HepG2 (cell line): ENCODE results near the gene TTLL12. TPM values are rescaled to one million over a fixed set of nuclear protein-coding genes. Genes with fewer than 3 reads are reported as not detected.

ENCODE experiments used
- ATAC-seq: fragments of 200-7000 bp; cut with Tn5 transposase; 3 replicates; pipeline ENCODE4 v1.9.1; 2020; ENCODE audit warnings: mild to moderate bottlenecking, moderate library complexity
- BruUV-seq: library from RNA; stranded (reverse); fragments of 400-500 nt; replicated peaks from 2 replicates; lab custom pipeline; 2021; lab: Mats Ljungman, UMichigan
- CTCF ChIA-PET: fragments of 300-600 bp; formaldehyde crosslinking; extraction: SDS; loops from one replicate; lab custom pipeline; 2021; ENCODE audit warnings: low total read pairs, inconsistent platforms, low intra/inter-chr PET ratio; lab: Yijun Ruan, JAX
- POLR2A ChIA-PET: fragments of 350-600 bp; sonication (Branson Sonifier 250); formaldehyde crosslinking; loops from one replicate; lab custom pipeline; 2020; ENCODE audit warnings: antibody characterized with exemption, inconsistent platforms; lab: Yijun Ruan, JAX
- DNase-seq: peaks from one replicate; pipeline ENCODE4 v3.0.0-alpha.2; 2015; ENCODE audit warnings: low spot score
- FAIRE-seq: peaks from 3 replicates; lab custom pipeline; 2011; peaks lifted over from hg19 to GRCh38; lab: Jason Lieb, UNC
- H2AFZ ChIP-seq: one replicate; pipeline ENCODE4 v1.6.1; 2011; ENCODE audit warnings: low read length, inconsistent platforms
- H3K27ac ChIP-seq: fragments of 300-600 bp; 3 replicates; pipeline ENCODE4 v1.8.0; 2011; ENCODE audit warnings: mixed run types, mild to moderate bottlenecking, mixed read lengths, low read length, inconsistent platforms; ENCODE audit not compliant: insufficient read depth; ENCODE audit errors: extremely low read length
- H3K27me3 ChIP-seq, 2 experiments: fragments of 200-600 bp in 1 of 2; 2 replicates in 1 of 2; 3 replicates in 1 of 2; pipeline versions ENCODE4 v1.6.0 to v1.8.0; 2011; ENCODE audit warnings: low read length in 2 of 2, mild to moderate bottlenecking in 2 of 2, moderate library complexity in 2 of 2, inconsistent platforms in 1 of 2; ENCODE audit not compliant: insufficient read depth in 2 of 2, control insufficient read depth in 1 of 2
- H3K36me3 ChIP-seq, 2 experiments: fragments of 200-600 bp in 1 of 2; replicated peaks in 1 of 2; 2 replicates in 1 of 2; 3 replicates in 1 of 2; pipeline versions ENCODE4 v1.5.1 to v1.8.0; 2011; ENCODE audit warnings: low read length in 2 of 2, inconsistent platforms in 1 of 2; ENCODE audit not compliant: insufficient read depth in 2 of 2, control insufficient read depth in 1 of 2
- H3K4me1 ChIP-seq: 2 replicates; pipeline ENCODE4 v1.5.1; 2012; ENCODE audit warnings: low read length, inconsistent platforms; ENCODE audit not compliant: insufficient read depth
- H3K4me2 ChIP-seq: 2 replicates; pipeline ENCODE4 v1.6.0; 2011; ENCODE audit warnings: low read depth, low read length, inconsistent platforms
- H3K4me3 ChIP-seq, 3 experiments: fragments of 200-600 bp in 1 of 3; sonication (generic), shearing (Covaris generic) in 1 of 3; replicated peaks in 1 of 3; 2 replicates each; pipeline ENCODE4 v1.5.1; 2011 to 2016; ENCODE audit warnings: low read length in 3 of 3, inconsistent platforms in 2 of 3, low read depth in 2 of 3, mild to moderate bottlenecking in 2 of 3, control low read depth in 1 of 3, mixed read lengths in 1 of 3; ENCODE audit not compliant: insufficient read depth in 1 of 3
- H3K79me2 ChIP-seq: one replicate; pipeline ENCODE4 v1.6.1; 2011; ENCODE audit warnings: low read length, inconsistent platforms; ENCODE audit not compliant: insufficient read depth
- H3K9ac ChIP-seq: 2 replicates; pipeline ENCODE4 v1.6.0; 2011; ENCODE audit warnings: mild to moderate bottlenecking, low read depth, low read length, inconsistent platforms; ENCODE audit not compliant: insufficient read depth
- H3K9me3 ChIP-seq: 2 replicates; pipeline ENCODE4 v1.5.1; 2012; ENCODE audit warnings: mild to moderate bottlenecking, low read length
- H4K20me1 ChIP-seq: 2 replicates; pipeline ENCODE4 v1.6.0; 2011; ENCODE audit warnings: inconsistent platforms, mild to moderate bottlenecking, low read length, moderate library complexity; ENCODE audit not compliant: insufficient read depth
- MAF1 ChIP-seq: sonication (generic); formaldehyde crosslinking; IDR thresholded peaks from 2 replicates; pipeline ENCODE4 v1.5.0; 2020; ENCODE audit warnings: missing genetic modification reagents, borderline replicate concordance
- ZNF768 ChIP-seq: sonication (generic); formaldehyde crosslinking; IDR thresholded peaks from 2 replicates; pipeline ENCODE4 v1.4.0; 2020; ENCODE audit warnings: missing genetic modification reagents
- WGBS: methylation state at CpG from one replicate; pipeline ENCODE4 v1.1.6; 2017; ENCODE audit warnings: low lambda C conversion rate; 5-methylcytosine and 5-hydroxymethylcytosine counted together
- in situ Hi-C: cut with HindIII; loops from 2 replicates; pipeline ENCODE4 v1.10.0; 2017; ENCODE audit warnings: low pct_unique_long_range_greater_than_20kb; ENCODE audit not compliant: extremely low pct_ligation_motif_present
- intact Hi-C: fragments of 100-400 bp; cut with micrococcal nuclease; formaldehyde crosslinking; loops from one replicate; pipeline ENCODE4 v1.10.0; 2022; ENCODE audit not compliant: unreplicated experiment
- polyA plus RNA-seq, 8 experiments: library from polyadenylated mRNA; depleted of rRNA in 3 of 8; stranded (reverse) in 7 of 8; unstranded in 1 of 8; fragments of >200 nt; fragmentation: Illumina TruSeq in 4 of 8; extraction: Trizol in 4 of 8; gene quantifications; 2 replicates each; pipeline versions ENCODE4 v1.2.1 to v1.2.3, GENCODE V29; 2011 to 2016; ENCODE audit warnings: low read depth in 4 of 8, missing spikeins in 1 of 8, mixed read lengths in 1 of 8; ENCODE audit not compliant: insufficient read depth in 1 of 8
- total RNA-seq, 5 experiments: library from RNA; depleted of rRNA; stranded (reverse); fragments of >200 nt; fragmentation: Illumina TruSeq; extraction: Trizol; gene quantifications; 2 replicates each; pipeline ENCODE4 v1.2.3, GENCODE V29; 2016; ENCODE audit warnings: low read depth in 1 of 5
- TF ChIP-seq, protein P1 (sequence below), 2 experiments: sonication (generic) in 1 of 2; formaldehyde crosslinking in 1 of 2; IDR thresholded peaks; 2 replicates each; pipeline versions ENCODE4 v1.4.0 to v1.6.1; 2016 to 2020; ENCODE audit warnings: borderline replicate concordance in 1 of 2, low read depth in 1 of 2, mild to moderate bottlenecking in 1 of 2, missing genetic modification reagents in 1 of 2

TTLL12 gene
- total and polyA plus RNA-seq, 2 of the 13 experiments (the other 11 are each of a cell fraction or from before 2014, with no cell fraction given) = 11.9 to 38.1 TPM

DNA sequence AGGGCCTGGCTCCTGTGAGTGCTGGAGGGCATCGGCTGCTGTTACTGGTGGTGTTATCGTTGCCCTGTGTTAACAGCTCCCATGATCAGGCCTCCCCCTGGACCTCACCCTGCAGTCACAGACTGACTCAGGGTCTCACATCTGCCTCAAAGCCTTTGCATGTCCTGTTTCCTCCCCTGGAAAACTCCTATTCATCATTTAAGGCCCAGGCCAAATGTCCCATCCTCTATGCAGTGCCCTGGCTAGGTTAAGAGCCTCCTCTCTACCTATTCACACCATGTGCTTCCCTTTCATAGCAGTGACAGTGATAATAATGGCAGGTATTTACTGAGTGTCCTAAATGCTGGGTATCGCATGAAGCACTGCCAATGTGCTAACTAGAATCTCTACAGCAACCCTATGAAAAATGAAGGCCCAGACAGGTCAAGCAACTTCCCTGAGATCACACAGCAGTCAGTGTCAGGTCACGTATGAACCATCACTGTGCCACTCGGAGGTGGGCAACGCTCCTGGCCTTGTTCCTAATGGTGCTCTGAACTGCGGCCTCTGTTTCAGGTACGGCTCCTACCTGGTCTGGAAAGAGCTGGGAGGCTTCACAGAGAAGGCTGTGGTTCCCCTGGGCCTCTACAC lies 26.3 kb downstream of the TTLL12 start:
- DNase-seq = no peak

More for the DNA sequence above, 26.3 kb downstream of the TTLL12 start:
- H4K20me1 ChIP-seq = no peaks in the 10 kb centered on the region
- no peaks in the 10 kb centered on the region for H3K79me2 ChIP-seq
- no peak overlapping the region for H3K4me3 ChIP-seq
- no peaks in the 10 kb centered on the region for H3K36me3 ChIP-seq
- H3K27me3 ChIP-seq = peaks cover 8 to 17% of the 10 kb centered on the region in 2 experiments; a peak in 4 of 5 replicates
- ChIA-PET POLR2A (no interaction called here), CTCF (no interaction called here)
- no TSS peak for BruUV-seq
- H2AFZ ChIP-seq = no peak overlapping the region
- H3K9ac ChIP-seq = no peak overlapping the region
- ATAC-seq (no peak), FAIRE-seq (no peak)
- in situ Hi-C loops = no loop called here
- H3K4me2 ChIP-seq = no peak overlapping the region
- 71% methylated on average over 2 of the region's 8 CpGs for WGBS
- H3K27ac ChIP-seq = no peak overlapping the region
- no peaks in the 10 kb centered on the region for H3K9me3 ChIP-seq
- intact Hi-C loops = no loop called here
- peaks cover 26% of the 10 kb centered on the region for H3K4me1 ChIP-seq
- TF ChIP-seq ZNF768 (CRISPR knock-in tag) (peak; percentile 93), MAF1 (CRISPR knock-in tag) (no peak)
- TF ChIP-seq, protein P1, sequence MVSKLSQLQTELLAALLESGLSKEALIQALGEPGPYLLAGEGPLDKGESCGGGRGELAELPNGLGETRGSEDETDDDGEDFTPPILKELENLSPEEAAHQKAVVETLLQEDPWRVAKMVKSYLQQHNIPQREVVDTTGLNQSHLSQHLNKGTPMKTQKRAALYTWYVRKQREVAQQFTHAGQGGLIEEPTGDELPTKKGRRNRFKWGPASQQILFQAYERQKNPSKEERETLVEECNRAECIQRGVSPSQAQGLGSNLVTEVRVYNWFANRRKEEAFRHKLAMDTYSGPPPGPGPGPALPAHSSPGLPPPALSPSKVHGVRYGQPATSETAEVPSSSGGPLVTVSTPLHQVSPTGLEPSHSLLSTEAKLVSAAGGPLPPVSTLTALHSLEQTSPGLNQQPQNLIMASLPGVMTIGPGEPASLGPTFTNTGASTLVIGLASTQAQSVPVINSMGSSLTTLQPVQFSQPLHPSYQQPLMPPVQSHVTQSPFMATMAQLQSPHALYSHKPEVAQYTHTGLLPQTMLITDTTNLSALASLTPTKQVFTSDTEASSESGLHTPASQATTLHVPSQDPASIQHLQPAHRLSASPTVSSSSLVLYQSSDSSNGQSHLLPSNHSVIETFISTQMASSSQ (IDR thresholded peaks at IDR 0.05; ENCODE audit: low read depth) = no peak
- TF ChIP-seq, protein P1 (CRISPR knock-in tag; IDR thresholded peaks at IDR 0.05; ENCODE audit: borderline replicate concordance) = no peak
- TF ChIP-seq, all 625 proteins: peak for 1
